T-helper 9 cell (primary cell): ENCODE measurements around the gene TTPAL.

Experiments
- DNase-seq: peaks from one replicate; pipeline ENCODE4 v3.0.0-alpha.2; 2020

TTPAL gene

GRCh38 chr20:44442298-44443070 lies 33.2 kb upstream of the TTPAL start:
- DNase-seq: no peak

DNA sequence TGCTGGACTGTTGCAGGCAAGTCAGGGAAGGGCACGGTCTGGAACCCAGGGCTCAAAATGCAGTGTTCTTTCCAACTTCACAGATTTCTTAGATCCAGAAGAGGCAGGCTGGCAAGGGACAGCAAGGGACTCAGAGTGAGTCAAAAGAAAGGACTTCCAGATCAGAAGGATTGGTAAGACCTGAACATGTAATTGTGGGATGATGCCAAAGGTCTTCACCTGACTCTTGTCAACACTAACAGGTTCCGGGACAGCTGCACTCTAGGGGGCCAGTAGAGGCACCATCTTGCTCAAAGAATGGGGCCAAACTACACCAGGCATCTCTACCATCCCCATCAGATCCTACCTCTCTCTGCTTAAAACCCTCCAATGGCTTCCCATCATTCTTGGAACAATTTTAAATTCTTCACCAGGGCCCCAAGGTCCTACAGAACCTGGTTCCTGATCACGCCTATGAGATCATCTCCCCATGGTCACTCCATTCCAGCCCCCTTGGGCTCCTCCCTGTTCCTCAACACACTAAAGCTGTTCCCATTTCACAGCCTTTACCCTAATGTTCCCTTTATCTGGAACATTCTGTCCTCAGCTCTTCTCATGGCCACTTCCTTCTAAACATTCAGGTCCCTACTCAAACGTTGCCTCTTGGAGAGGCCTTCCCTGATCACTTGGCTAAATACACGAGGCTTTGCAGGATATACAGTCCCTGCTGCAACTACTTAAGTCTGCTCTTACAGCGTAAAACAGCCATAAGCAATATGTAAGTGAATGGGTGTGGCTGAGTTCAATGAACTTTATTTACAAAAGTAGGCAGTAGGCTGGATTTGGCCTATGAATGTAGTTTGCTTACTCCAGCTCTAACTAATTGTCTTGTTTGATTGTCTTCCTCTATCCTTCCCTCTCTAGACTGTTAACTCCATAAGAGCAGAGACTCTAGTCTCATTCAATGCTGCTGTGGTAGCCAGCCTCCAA lies 29.6 kb upstream of the TTPAL start:
- DNase-seq: no peak

DNA sequence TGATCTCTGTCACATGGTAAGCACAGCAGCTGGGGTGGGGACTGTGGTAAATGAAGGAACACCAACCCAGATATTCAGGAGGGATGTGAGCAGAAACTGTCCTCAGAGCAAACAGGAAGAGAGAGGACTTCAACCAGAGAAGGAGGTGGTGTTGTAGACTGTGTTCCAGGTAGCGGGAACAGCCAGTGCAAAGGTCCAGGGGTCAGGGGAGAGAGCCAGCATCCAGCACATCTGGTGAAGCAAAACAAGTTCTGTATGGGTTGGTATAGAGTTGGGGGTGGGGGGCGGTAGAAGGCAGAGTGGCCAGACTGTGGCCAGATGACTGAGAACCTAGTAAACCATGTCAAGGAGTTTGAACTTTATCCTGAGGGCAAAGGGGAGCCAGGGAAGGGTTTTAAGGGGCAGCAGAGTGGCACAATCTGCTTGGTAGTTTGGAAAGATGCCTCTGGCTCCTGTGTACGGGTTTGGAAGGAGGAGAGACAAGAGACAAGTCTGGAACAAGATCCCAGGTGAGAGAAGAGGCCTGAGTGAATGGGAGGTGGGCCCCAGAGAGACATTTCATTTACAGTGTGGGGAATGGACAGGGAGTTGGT lies 27.8 kb upstream of the TTPAL start:
- no peak for DNase-seq

DNA sequence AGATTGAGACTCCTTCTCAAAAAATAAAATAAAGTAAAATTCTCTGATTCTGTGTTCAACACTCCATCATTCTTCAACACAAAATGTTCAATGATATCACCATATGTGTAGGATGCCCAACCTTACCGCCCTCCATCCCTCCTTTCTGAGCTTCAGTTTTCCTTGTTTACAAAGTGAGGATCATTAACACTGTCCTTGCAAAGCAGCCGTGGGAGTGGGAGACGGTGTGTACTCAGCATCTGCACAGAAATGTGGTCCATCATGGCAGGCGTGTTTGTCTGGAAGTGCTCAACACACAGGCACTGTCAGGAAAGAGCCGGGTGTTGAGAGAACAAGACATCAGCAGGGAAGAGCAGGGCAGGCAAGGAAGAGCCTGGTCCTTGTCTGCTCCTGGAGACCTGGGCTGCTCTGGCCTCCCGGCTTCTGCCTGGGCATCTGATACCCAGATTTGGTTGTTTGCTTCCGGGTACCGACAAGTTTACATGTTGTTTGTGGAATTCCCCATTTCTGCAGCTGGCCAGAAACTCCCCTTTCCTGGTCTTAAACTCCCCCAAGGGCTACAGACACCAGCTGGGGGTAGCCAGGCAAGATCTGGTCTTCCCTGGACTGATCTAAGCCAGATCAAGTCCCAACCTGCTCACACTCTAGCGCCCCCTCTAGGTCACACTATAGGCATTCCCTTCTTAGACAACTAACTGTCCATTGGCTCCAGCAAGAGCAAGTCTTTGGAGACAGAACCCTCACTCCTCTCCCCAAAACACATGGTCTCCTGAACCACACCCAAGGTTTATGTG lies 26.7 kb upstream of the TTPAL start:
- no peak for DNase-seq

DNA sequence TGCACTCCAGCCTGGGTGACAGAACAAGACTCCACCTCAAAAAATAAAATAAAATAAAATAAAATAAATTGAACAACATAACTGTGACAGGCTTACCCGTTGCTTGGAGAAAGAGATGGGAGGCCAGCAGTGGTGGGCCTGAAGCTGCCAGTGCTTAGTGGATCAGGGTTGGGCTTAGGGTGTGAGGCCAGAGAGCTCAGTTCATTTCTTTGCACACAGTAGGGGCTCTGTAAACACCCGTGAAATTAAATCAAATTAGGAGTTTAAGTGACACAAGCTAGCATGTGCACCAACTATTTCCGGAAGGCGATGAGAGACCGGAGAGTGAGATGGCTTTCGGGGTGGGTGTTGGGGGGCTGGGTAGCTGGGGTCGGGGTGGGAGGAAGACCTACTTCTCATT lies 25.8 kb upstream of the TTPAL start:
- no peak for DNase-seq

- no peak for DNase-seq
Measured at GRCh38 chr20:44450281-44450889, 25.3 kb upstream of the TTPAL start.

- no peak for DNase-seq
Measured at GRCh38 chr20:44450903-44451450, 24.7 kb upstream of the TTPAL start.

DNA sequence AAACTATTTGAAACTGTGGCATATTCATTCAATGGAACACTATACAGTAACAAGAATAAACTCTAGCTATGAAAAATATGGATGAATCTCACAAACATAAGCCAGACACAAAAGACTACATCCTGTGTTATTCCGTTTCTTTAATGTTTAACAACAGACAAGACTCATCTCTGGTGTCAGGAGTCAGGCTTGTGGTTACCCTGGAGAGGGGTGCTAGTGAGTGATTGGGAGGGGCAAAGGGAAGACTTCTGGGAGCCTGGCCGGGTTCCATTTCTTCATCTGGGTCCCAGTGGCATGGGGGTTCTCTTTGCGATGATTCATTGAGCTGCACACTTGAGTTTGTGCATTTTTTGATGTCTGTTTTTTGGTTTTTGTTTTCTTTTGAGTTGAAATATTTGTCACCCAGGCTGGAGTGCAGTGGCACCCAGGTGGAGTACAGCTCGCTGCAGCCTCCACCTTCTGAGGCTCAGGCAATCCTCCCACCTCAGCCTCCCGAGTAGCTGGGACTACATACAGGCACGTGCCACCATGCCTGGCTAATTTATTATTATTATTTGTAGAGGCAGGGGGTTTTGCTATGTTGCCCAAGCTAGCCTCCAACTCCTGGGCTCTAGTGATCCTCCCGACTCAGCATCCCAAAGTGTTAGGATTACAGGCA lies 21.2 kb upstream of the TTPAL start:
- DNase-seq: no peak

DNA sequence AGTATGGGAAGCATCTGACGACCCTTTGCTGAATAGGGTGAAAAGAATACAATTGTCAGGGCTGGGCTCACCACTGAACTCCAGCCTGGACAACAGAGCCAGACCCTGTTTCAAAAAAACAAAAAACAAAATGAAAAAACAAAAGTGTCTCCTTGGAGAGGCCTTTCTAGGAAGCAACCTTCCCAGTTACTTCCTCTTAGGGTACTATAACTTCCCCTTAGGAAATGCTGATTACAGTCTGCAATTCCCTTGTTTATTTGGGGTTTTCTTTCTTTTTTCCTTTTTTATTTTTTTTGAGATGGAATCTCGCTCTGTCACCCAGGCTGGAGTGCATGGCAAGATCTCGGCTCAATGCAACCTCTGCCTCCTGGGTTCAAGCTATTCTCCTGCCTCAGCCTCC lies 20.5 kb upstream of the TTPAL start:
- no peak for DNase-seq

DNA sequence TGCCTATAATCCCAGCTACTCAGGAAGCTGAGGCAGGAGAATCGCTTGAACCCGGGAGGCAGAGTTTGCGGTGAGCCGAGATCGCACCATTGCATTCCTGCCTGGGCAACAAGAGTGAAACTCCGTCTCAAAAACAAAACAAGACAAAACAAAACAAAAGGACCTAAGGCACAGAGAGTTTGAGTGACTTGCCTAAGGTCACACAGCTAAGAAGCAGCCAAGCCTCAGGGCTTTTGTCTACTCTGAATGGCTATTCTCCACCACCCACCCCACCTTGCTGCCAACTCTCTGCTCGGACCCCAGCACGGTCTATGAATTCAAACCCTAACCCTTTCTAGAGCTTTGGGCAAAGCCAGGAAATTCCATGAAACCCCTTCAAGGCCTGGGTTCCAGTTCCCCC lies 19.1 kb upstream of the TTPAL start:
- DNase-seq: no peak

- DNase-seq: no peak
Measured at GRCh38 chr20:44457016-44457415, 18.7 kb upstream of the TTPAL start.

GRCh38 chr20:44459271-44459670 lies 16.4 kb upstream of the TTPAL start:
- DNase-seq: no peak

- DNase-seq: no peak
Measured at GRCh38 chr20:44460795-44461141, 14.9 kb upstream of the TTPAL start.

DNA sequence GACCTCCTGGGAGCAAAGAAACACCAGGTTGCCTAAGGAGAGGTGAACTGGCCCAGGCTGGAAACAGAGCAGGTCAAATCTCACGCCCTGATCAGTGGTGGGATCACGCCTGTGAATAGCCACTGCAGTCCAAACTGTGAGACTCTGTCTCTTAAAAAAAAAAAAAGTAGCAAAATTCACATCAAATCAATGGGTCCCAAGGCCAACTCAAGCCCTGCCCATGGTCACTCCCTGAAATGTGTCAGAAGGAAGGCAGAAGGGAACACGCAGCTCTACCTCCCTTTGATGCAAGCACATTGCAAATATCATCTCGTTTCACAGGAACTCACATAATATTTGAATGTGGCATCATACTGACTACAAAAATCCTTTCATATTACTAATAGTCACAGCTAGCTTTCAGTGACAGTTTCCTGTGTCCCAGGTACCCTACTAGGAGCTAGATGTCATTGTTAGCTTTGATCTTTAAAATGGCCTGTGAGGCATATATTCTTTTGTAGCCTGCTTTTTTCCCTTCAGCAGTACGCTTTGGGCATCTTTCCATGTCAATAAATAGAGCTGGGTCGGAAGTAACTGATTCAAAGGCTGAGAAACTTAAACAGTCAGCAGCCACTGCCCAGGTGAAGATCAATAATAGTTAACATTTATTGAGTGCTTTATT lies 14.4 kb upstream of the TTPAL start:
- DNase-seq: no peak

DNA sequence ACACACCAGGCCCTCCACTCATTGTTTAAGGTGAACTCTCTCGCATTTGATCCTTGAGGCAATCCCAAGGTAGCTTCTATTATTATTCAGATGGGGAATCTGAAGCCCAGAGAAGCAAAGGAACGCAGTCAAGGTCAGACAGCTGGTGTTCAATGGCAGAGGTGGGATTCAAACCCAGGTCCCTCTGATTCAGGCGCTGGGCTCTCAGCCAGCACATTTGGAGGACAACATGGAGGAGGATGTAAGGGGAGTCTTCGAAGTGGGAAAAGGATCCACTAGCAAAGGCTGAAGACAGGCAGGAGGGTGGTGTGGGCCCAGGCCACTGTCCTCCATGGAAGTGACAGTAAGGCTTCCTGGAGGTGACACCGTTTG lies 13.9 kb upstream of the TTPAL start:
- DNase-seq: no peak

GRCh38 chr20:44463466-44463865 lies 12.2 kb upstream of the TTPAL start:
- DNase-seq: no peak

- DNase-seq: no peak
Measured at GRCh38 chr20:44464514-44464913, 11.2 kb upstream of the TTPAL start.

GRCh38 chr20:44465001-44465560 lies 10.6 kb upstream of the TTPAL start:
- DNase-seq: no peak

- DNase-seq: no peak
Measured at GRCh38 chr20:44467289-44467883, 8.3 kb upstream of the TTPAL start.
